HepG2 (cell line): Measurements from ENCODE around the gene VPS18. TPM values are rescaled to one million over a fixed set of nuclear protein-coding genes. Genes with fewer than 3 reads are reported as not detected.

ENCODE experiments used
- BCL3 ChIP-seq: sonication (generic); formaldehyde crosslinking; IDR thresholded peaks from 2 replicates; pipeline ENCODE4 v1.5.1; 2020; ENCODE audit warnings: mild to moderate bottlenecking, missing genetic modification reagents, moderate library complexity
- DPF2 ChIP-seq: sonication (generic); formaldehyde crosslinking; IDR thresholded peaks from 2 replicates; pipeline ENCODE4 v1.4.0; 2020; ENCODE audit warnings: mild to moderate bottlenecking, low read depth, missing genetic modification reagents, borderline replicate concordance
- EP300 ChIP-seq, 3 experiments: sonication (generic) in 1 of 3; formaldehyde crosslinking in 1 of 3; IDR thresholded peaks; 2 replicates each; pipeline versions ENCODE4 v1.5.1 to v1.6.1; 2011 to 2020; ENCODE audit warnings: low read depth in 2 of 3, low read length in 2 of 3, borderline replicate concordance in 1 of 3, improper control_type of control experiment in 1 of 3, mild to moderate bottlenecking in 1 of 3, missing genetic modification reagents in 1 of 3, moderate library complexity in 1 of 3
- FOXK1 ChIP-seq: sonication (generic); formaldehyde crosslinking; IDR thresholded peaks from 2 replicates; pipeline ENCODE4 v1.4.0; 2020; ENCODE audit warnings: low read depth, missing genetic modification reagents, borderline replicate concordance
- GTF2F1 ChIP-seq: fragments of 150-350 bp; IDR thresholded peaks from 2 replicates; pipeline ENCODE4 v1.6.1; 2014; ENCODE audit warnings: low read length
- HDAC1 ChIP-seq: sonication (generic); formaldehyde crosslinking; IDR thresholded peaks from 2 replicates; pipeline ENCODE4 v1.5.1; 2020; ENCODE audit warnings: mild to moderate bottlenecking, missing genetic modification reagents
- IRX3 ChIP-seq: sonication (generic); formaldehyde crosslinking; IDR thresholded peaks from 2 replicates; pipeline ENCODE4 v1.8.1; 2023; ENCODE audit warnings: mild to moderate bottlenecking, low read depth, missing genetic modification reagents, borderline replicate concordance
- KDM2A ChIP-seq: sonication (generic); formaldehyde crosslinking; IDR thresholded peaks from 2 replicates; pipeline ENCODE4 v1.4.0; 2020; ENCODE audit warnings: low read depth, missing genetic modification reagents, borderline replicate concordance
- MTA3 ChIP-seq: sonication (generic); formaldehyde crosslinking; IDR thresholded peaks from 2 replicates; pipeline ENCODE4 v1.4.0; 2020; ENCODE audit warnings: missing genetic modification reagents
- NBN ChIP-seq: fragments of 450-650 bp; conservative IDR thresholded peaks from 2 replicates; pipeline ENCODE4 v1.6.1; 2017
- PAF1 ChIP-seq: IDR thresholded peaks from 2 replicates; pipeline ENCODE4 v1.6.1; 2016; ENCODE audit warnings: missing genetic modification reagents, missing compliant biosample characterization
- REL ChIP-seq: sonication (generic); formaldehyde crosslinking; conservative IDR thresholded peaks from 2 replicates; pipeline ENCODE4 v1.8.0; 2022; ENCODE audit warnings: mild to moderate bottlenecking, missing genetic modification reagents, moderate library complexity
- SIN3B ChIP-seq: fragments of 150-350 bp; IDR thresholded peaks from 2 replicates; pipeline ENCODE4 v1.6.1; 2014; ENCODE audit warnings: low read length
- ZBTB7B ChIP-seq: sonication (generic); formaldehyde crosslinking; IDR thresholded peaks from 2 replicates; pipeline ENCODE4 v1.4.0; 2020; ENCODE audit warnings: missing genetic modification reagents
- ZFP1 ChIP-seq: IDR thresholded peaks from 2 replicates; pipeline ENCODE4 v1.6.1; 2016
- ZFYVE20 ChIP-seq: sonication (generic); formaldehyde crosslinking; IDR thresholded peaks from 2 replicates; pipeline ENCODE4 v1.8.0; 2023; ENCODE audit warnings: low read depth, mild to moderate bottlenecking, moderate library complexity, missing genetic modification reagents, borderline replicate concordance
- ZNF136 ChIP-seq: sonication (generic); formaldehyde crosslinking; IDR thresholded peaks from 2 replicates; pipeline ENCODE4 v1.8.1; 2022; ENCODE audit warnings: low read depth, mild to moderate bottlenecking, moderate library complexity, missing genetic modification reagents
- ZNF513 ChIP-seq: sonication (generic); formaldehyde crosslinking; conservative IDR thresholded peaks from 2 replicates; pipeline ENCODE4 v1.5.0; 2020; ENCODE audit warnings: missing genetic modification reagents
- ZNF547 ChIP-seq: sonication (generic); formaldehyde crosslinking; IDR thresholded peaks from 2 replicates; pipeline ENCODE4 v1.5.1; 2020; ENCODE audit warnings: mild to moderate bottlenecking, missing genetic modification reagents
- ZNF703 ChIP-seq: sonication (generic); formaldehyde crosslinking; IDR thresholded peaks from 2 replicates; pipeline ENCODE4 v1.5.1; 2020; ENCODE audit warnings: missing genetic modification reagents, mild to moderate bottlenecking, moderate library complexity, borderline replicate concordance
- ZNF747 ChIP-seq: sonication (generic); formaldehyde crosslinking; IDR thresholded peaks from 2 replicates; pipeline ENCODE4 v1.8.1; 2023; ENCODE audit warnings: missing genetic modification reagents, mild to moderate bottlenecking, borderline replicate concordance
- ZNF75D ChIP-seq: sonication (generic); formaldehyde crosslinking; IDR thresholded peaks from 2 replicates; pipeline ENCODE4 v1.8.1; 2023; ENCODE audit warnings: missing genetic modification reagents, mild to moderate bottlenecking, borderline replicate concordance
- ZNF879 ChIP-seq: sonication (generic); formaldehyde crosslinking; IDR thresholded peaks from 2 replicates; pipeline ENCODE4 v1.8.1; 2023; ENCODE audit warnings: missing genetic modification reagents
- polyA plus RNA-seq, 8 experiments: library from polyadenylated mRNA; depleted of rRNA in 3 of 8; stranded (reverse) in 7 of 8; unstranded in 1 of 8; fragments of >200 nt; fragmentation: Illumina TruSeq in 4 of 8; extraction: Trizol in 4 of 8; gene quantifications; 2 replicates each; pipeline versions ENCODE4 v1.2.1 to v1.2.3, GENCODE V29; 2011 to 2016; ENCODE audit warnings: low read depth in 4 of 8, missing spikeins in 1 of 8, mixed read lengths in 1 of 8; ENCODE audit not compliant: insufficient read depth in 1 of 8
- total RNA-seq, 5 experiments: library from RNA; depleted of rRNA; stranded (reverse); fragments of >200 nt; fragmentation: Illumina TruSeq; extraction: Trizol; gene quantifications; 2 replicates each; pipeline ENCODE4 v1.2.3, GENCODE V29; 2016; ENCODE audit warnings: low read depth in 1 of 5
- TF ChIP-seq, protein P1 (sequence below): sonication (generic); formaldehyde crosslinking; IDR thresholded peaks from 2 replicates; pipeline ENCODE4 v1.5.0; 2020; ENCODE audit warnings: mild to moderate bottlenecking, missing genetic modification reagents

VPS18 gene
- total and polyA plus RNA-seq, 2 of the 13 experiments (the other 11 are each of a cell fraction or from before 2014, with no cell fraction given) = 5.8 to 17.0 TPM

DNA sequence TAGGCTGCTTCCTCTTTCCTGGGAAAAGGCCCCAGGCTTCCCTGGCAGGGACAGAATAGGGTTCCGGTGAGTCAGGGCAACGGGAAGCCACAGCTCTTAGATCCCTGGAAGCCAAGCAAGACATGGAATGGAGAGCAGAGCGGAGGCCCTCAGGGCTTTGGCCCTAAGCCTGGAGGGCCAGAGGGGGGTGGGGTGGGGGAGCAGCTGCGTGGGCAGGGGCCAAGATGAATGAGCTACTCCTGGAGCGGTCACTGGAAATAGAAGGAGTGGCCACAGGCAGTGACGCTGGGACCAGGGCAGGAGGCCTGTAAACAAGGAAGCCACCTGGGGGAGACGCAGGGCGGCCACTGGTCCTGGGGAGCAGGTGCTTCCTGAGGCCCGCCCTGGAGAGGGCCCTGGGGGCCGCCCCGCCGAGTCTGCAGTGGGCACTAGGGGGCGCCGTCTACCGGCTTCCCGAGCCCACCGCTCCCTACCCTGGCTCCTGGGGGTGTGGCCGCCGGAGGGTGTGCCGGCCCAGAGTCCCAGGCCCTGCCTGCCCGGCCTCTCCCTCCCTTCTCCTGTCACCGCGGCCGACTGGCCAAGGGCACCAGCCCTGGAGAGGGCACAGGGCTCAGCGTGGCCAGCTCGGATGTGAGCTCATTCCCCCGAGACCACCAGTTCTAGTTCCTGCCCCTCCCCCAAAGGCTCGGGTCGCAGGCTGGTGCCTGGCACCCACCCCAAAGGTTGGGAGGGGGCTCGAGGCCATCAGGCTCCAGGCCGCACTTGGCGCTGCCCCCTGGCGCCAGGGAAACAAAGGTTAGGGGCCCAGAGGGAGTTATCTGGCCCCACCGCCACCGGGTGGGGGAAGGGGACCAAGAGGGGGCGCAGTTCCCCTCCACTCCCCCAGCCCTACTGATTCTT, 12.1 kb downstream of the VPS18 start (continued):
- TF ChIP-seq KDM2A (CRISPR knock-in tag) (peak; percentile 93), DPF2 (CRISPR knock-in tag) (no peak), ZNF547 (CRISPR knock-in tag) (no peak), ZNF747 (peak; percentile 53; the same call in 1 of the 2 replicates), ZBTB7B (no peak; the same call in 1 of the 2 replicates), PAF1 (CRISPR knock-in tag) (no peak), ZFP1 (CRISPR knock-in tag) (no peak), ZNF513 (CRISPR knock-in tag) (no peak; the same call in 1 of the 2 replicates), GTF2F1 (no peak), MTA3 (CRISPR knock-in tag) (no peak), NBN (no peak), HDAC1 (CRISPR knock-in tag) (peak; percentile 54; the same call in 1 of the 2 replicates), ZNF879 (CRISPR knock-in tag) (no peak), EP300 (IDR thresholded peaks at IDR 0.05; ENCODE audit: low read depth in 2 of 2, low read length in 2 of 2) (no peak), EP300 (CRISPR knock-in tag; IDR thresholded peaks at IDR 0.05; ENCODE audit: borderline replicate concordance) (no peak), SIN3B (0 out of 2 replicates have a peak, but pooled peaks have one; percentile 33), IRX3 (CRISPR knock-in tag) (no peak), BCL3 (CRISPR knock-in tag) (no peak), ZNF703 (no peak), ZNF75D (CRISPR knock-in tag) (no peak), ZFYVE20 (CRISPR knock-in tag) (no peak), FOXK1 (CRISPR knock-in tag) (no peak), REL (CRISPR knock-in tag) (no peak), ZNF136 (no peak)
- TF ChIP-seq, protein P1, sequence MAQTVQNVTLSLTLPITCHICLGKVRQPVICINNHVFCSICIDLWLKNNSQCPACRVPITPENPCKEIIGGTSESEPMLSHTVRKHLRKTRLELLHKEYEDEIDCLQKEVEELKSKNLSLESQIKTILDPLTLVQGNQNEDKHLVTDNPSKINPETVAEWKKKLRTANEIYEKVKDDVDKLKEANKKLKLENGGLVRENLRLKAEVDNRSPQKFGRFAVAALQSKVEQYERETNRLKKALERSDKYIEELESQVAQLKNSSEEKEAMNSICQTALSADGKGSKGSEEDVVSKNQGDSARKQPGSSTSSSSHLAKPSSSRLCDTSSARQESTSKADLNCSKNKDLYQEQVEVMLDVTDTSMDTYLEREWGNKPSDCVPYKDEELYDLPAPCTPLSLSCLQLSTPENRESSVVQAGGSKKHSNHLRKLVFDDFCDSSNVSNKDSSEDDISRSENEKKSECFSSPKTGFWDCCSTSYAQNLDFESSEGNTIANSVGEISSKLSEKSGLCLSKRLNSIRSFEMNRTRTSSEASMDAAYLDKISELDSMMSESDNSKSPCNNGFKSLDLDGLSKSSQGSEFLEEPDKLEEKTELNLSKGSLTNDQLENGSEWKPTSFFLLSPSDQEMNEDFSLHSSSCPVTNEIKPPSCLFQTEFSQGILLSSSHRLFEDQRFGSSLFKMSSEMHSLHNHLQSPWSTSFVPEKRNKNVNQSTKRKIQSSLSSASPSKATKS (CRISPR knock-in tag) = no peak
